ENCODE data around the gene USP34. TPM values are rescaled to one million over a fixed set of nuclear protein-coding genes. Genes with fewer than 3 reads are reported as not detected.

Gene USP34
- total RNA-seq, 2 donors from 2014 or later, result 105 to 120 TPM

- no peak overlapping the region for H3K4me3 Mint-ChIP-seq
- peaks cover 7% of the 10 kb centered on the region for H3K4me1 ChIP-seq (ENCODE audit: control insufficient read depth, insufficient read depth, low read length)
- peaks cover 10% of the 10 kb centered on the region for H3K9me3 Mint-ChIP-seq
These were observed 116.2 kb downstream of the USP34 start for GRCh38 chr2:61354543-61355197.

GRCh38 chr2:61353909-61354308 lies 117.0 kb downstream of the USP34 start:
- no peak overlapping the region for H3K27ac Mint-ChIP-seq
- DNase-seq, result no peak
- no peak overlapping the region for H3K4me3 Mint-ChIP-seq
- H3K36me3 ChIP-seq (ENCODE audit: control insufficient read depth, insufficient read depth, low read length), result peaks cover 55% of the 10 kb centered on the region
- H3K27ac ChIP-seq (ENCODE audit: low read depth, low read length), result no peak overlapping the region
- H3K27me3 Mint-ChIP-seq (ENCODE audit: insufficient read depth), result no peaks in the 10 kb centered on the region
- H3K27me3 ChIP-seq (ENCODE audit: control insufficient read depth, insufficient read depth, low read length, poor library complexity, severe bottlenecking), result no peaks in the 10 kb centered on the region
- H3K9me3 Mint-ChIP-seq, result peaks cover 10% of the 10 kb centered on the region
- H3K4me1 Mint-ChIP-seq, result peaks cover 8% of the 10 kb centered on the region
- peaks cover 59% of the 10 kb centered on the region for H3K36me3 Mint-ChIP-seq (ENCODE audit: low read depth)
- no peak for TF ChIP-seq CTCF (conservative IDR thresholded peaks at IDR 0.05)
- WGBS, 2 experiments (ENCODE audit: insufficient coverage in 1 of 2, insufficient read length in 1 of 2), result 96% methylated on average over 6 of the region's 6 CpGs
- H3K9me3 ChIP-seq (ENCODE audit: control insufficient read depth, low read length), result peaks cover 23% of the 10 kb centered on the region
- H3K4me3 ChIP-seq (ENCODE audit: low read length), result no peak overlapping the region
- H3K9ac ChIP-seq (ENCODE audit: extremely low read depth, low read length, poor library complexity, severe bottlenecking), result no peak overlapping the region
- peaks cover 7% of the 10 kb centered on the region for H3K4me1 ChIP-seq (ENCODE audit: control insufficient read depth, insufficient read depth, low read length)

More at GRCh38 chr2:61354543-61355197, 116.2 kb downstream of the USP34 start:
- H3K27me3 Mint-ChIP-seq (ENCODE audit: insufficient read depth), result no peaks in the 10 kb centered on the region
- no peak overlapping the region for H3K27ac Mint-ChIP-seq
- no peak overlapping the region for H3K9ac ChIP-seq (ENCODE audit: extremely low read depth, low read length, poor library complexity, severe bottlenecking)
- no peak for DNase-seq
- H3K4me1 Mint-ChIP-seq, result peaks cover 8% of the 10 kb centered on the region
- 93% methylated on average over 2 to 4 of the region's 4 CpGs for WGBS, 2 experiments (ENCODE audit: insufficient coverage in 1 of 2, insufficient read length in 1 of 2)
- H3K36me3 Mint-ChIP-seq (ENCODE audit: low read depth), result peaks cover 54% of the 10 kb centered on the region
- peaks cover 48% of the 10 kb centered on the region for H3K36me3 ChIP-seq (ENCODE audit: control insufficient read depth, insufficient read depth, low read length)
- no peak overlapping the region for H3K4me3 ChIP-seq (ENCODE audit: low read length)
- no peak for TF ChIP-seq CTCF (conservative IDR thresholded peaks at IDR 0.05)
- H3K9me3 ChIP-seq (ENCODE audit: control insufficient read depth, low read length), result peaks cover 23% of the 10 kb centered on the region
- no peaks in the 10 kb centered on the region for H3K27me3 ChIP-seq (ENCODE audit: control insufficient read depth, insufficient read depth, low read length, poor library complexity, severe bottlenecking)
- H3K27ac ChIP-seq (ENCODE audit: low read depth, low read length), result no peak overlapping the region

GRCh38 chr2:61350777-61351176 lies 120.1 kb downstream of the USP34 start:
- no peak for DNase-seq
- no peak for TF ChIP-seq CTCF (conservative IDR thresholded peaks at IDR 0.05)
- Histone ChIP-seq H3K27ac (ENCODE audit: low read depth, low read length) (no peak overlapping the region), H3K4me1 (ENCODE audit: control insufficient read depth, insufficient read depth, low read length) (peaks cover 7% of the 10 kb centered on the region), H3K9ac (ENCODE audit: extremely low read depth, low read length, poor library complexity, severe bottlenecking) (no peak overlapping the region), H3K9me3 (ENCODE audit: control insufficient read depth, low read length) (peaks cover 23% of the 10 kb centered on the region), H3K27me3 (ENCODE audit: control insufficient read depth, insufficient read depth, low read length, poor library complexity, severe bottlenecking) (no peaks in the 10 kb centered on the region), H3K36me3 (ENCODE audit: control insufficient read depth, insufficient read depth, low read length) (peaks cover 76% of the 10 kb centered on the region), H3K4me3 (ENCODE audit: low read length) (no peak overlapping the region)
- H3K4me1 Mint-ChIP-seq, result peaks cover 8% of the 10 kb centered on the region
- H3K27me3 Mint-ChIP-seq (ENCODE audit: insufficient read depth), result no peaks in the 10 kb centered on the region
- no peak overlapping the region for H3K4me3 Mint-ChIP-seq
- H3K36me3 Mint-ChIP-seq (ENCODE audit: low read depth), result peaks cover 76% of the 10 kb centered on the region
- H3K9me3 Mint-ChIP-seq, result peaks cover 10% of the 10 kb centered on the region
- no peak overlapping the region for H3K27ac Mint-ChIP-seq
- WGBS, 2 experiments (ENCODE audit: insufficient coverage in 1 of 2, insufficient read length in 1 of 2), result 84% methylated on average over 1 of the region's 3 CpGs; no CpG with 5 or more reads in 1 of the 2 experiments

Data from endodermal cell (in vitro differentiated cells).